AG09309 (cell line): ENCODE results near the gene RHCG.

ENCODE experiments used
- DNase-seq: peaks from one replicate; pipeline ENCODE4 v3.0.0-alpha.2; 2010; ENCODE audit warnings: low read depth
- H3K4me3 ChIP-seq: 2 replicates; pipeline ENCODE4 v1.5.1; 2011; ENCODE audit warnings: mild to moderate bottlenecking, low read depth, low read length, moderate library complexity; ENCODE audit not compliant: control insufficient read depth
- CTCF ChIP-seq: IDR thresholded peaks from 2 replicates; pipeline ENCODE4 v1.5.1; 2011; ENCODE audit warnings: mild to moderate bottlenecking, low read depth, low read length, inconsistent platforms; ENCODE audit not compliant: insufficient read depth, control insufficient read depth; ENCODE audit errors: missing control alignments

Gene RHCG

GRCh38 chr15:89443581-89443980, 52.8 kb downstream of the RHCG start:
- H3K4me3 ChIP-seq: no peak overlapping the region
- DNase-seq: no peak
- no peak for TF ChIP-seq CTCF

- DNase-seq: no peak
- TF ChIP-seq CTCF: peak; percentile 83
Observed at GRCh38 chr15:89442671-89443307, 53.6 kb downstream of the RHCG start.

GRCh38 chr15:89442155-89442554, 54.2 kb downstream of the RHCG start:
- no peak overlapping the region for H3K4me3 ChIP-seq
- no peak for TF ChIP-seq CTCF
- no peak for DNase-seq

More at GRCh38 chr15:89442671-89443307, 53.6 kb downstream of the RHCG start:
- H3K4me3 ChIP-seq: no peak overlapping the region

- no peak for DNase-seq
- TF ChIP-seq CTCF: no peak
- no peak overlapping the region for H3K4me3 ChIP-seq
Observed at GRCh38 chr15:89441295-89441812, 55.0 kb downstream of the RHCG start.

- DNase-seq: no peak
- no peak for TF ChIP-seq CTCF
- no peak overlapping the region for H3K4me3 ChIP-seq
Observed at GRCh38 chr15:89439764-89440163, 56.6 kb downstream of the RHCG start.

- H3K4me3 ChIP-seq: no peak overlapping the region
- no peak for DNase-seq
- TF ChIP-seq CTCF: no peak
Observed at GRCh38 chr15:89436560-89437311, 59.6 kb downstream of the RHCG start.
